Measurements from ENCODE around the gene CDK13.
A peak's percentile ranks its signal among the peaks of the same experiment; 100 is the strongest.
"Not testable (repeated sequence)": the region's sequence is repeated elsewhere in the genome, so short reads cannot be mapped to it uniquely, and the experiment has no call there.

Gene CDK13

DNA sequence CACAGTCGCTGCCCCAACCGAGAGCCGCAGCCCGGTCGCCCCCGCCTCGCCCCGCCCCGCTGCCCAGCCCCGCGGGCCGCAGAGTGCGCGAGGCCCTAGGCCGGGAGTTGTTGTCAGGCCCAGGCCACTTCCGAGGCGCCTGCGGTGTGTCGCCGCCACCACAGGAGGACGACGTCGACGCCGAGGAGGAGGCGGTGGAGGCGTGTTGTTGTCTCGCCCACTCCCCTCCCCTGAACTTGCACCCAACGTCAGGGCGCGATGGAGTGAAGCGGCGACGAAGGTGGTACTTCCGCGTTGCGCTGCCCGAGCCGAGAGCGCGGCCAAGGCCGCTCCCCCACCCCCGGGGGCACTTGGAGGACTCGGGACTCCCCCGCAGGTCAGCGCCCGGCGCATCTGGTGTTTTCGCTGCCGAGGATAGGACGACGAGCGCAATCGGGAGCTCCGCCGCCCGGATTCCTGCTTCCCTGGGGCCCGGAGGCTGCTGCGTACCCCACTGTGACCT is at the start of gene CDK13:
CDK13 (plus strand) TSS at position 286 of the 502 bp plus-strand sequence. CDS start 386 bp downstream, outside the sequence.
- Mint-ChIP-seq H3K9me3 (no peaks in the 10 kb centered on the region), H3K4me3 (peak within 1 kb of the TSS; percentile 98 to 100), H3K27me3 (no peaks in the 10 kb centered on the region), H3K4me1 (peaks cover 27% of the 10 kb centered on the region), H3K27ac (peak within 1 kb of the TSS; percentile 100)
- ATAC-seq (peak; percentile 73), DNase-seq (peak; percentile 94 to 97)

- ATAC-seq (no peak), DNase-seq (no peak)
- Mint-ChIP-seq H3K9me3 (peaks cover 0 to 8% of the 10 kb centered on the region in 2 donors), H3K4me3 (no peak overlapping the region), H3K27me3 (no peaks in the 10 kb centered on the region), H3K27ac (no peak overlapping the region), H3K4me1 (no peaks in the 10 kb centered on the region)
These were observed 46.0 kb upstream of the CDK13 start for GRCh38 chr7:39904077-39904486.

DNA sequence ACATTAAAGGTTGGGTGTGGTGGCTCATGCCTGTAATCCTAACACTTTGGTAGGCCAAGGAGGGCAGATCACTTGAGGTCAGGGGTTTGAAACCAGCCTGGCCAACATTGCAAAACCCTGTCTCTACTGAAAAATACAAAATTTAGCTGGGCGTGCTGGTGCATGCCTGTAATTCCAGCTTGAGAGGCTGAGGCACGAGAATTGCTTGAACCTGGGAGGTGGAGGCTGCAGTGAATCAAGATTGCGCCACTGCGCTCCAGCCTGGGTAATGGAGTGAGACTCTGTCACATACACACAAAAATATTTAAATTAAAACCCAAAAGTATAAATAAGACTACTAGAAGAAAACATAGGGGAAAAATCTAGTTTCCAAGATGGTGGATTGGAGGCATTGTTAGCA is 41.9 kb upstream of the CDK13 start:
- Mint-ChIP-seq H3K9me3 (peaks cover 13 to 21% of the 10 kb centered on the region in 2 donors), H3K4me3 (no peak overlapping the region), H3K4me1 (no peaks in the 10 kb centered on the region), H3K27ac (no peak overlapping the region), H3K27me3 (no peaks in the 10 kb centered on the region)
- no peak for DNase-seq
- no peak for ATAC-seq

GRCh38 chr7:39908973-39909372 is 41.1 kb upstream of the CDK13 start:
- DNase-seq: no peak
- Mint-ChIP-seq H3K27ac (no peak overlapping the region), H3K4me1 (no peaks in the 10 kb centered on the region), H3K27me3 (no peaks in the 10 kb centered on the region), H3K4me3 (no peak overlapping the region), H3K9me3 (peaks cover 13 to 21% of the 10 kb centered on the region in 2 donors)
- no peak for ATAC-seq

DNA sequence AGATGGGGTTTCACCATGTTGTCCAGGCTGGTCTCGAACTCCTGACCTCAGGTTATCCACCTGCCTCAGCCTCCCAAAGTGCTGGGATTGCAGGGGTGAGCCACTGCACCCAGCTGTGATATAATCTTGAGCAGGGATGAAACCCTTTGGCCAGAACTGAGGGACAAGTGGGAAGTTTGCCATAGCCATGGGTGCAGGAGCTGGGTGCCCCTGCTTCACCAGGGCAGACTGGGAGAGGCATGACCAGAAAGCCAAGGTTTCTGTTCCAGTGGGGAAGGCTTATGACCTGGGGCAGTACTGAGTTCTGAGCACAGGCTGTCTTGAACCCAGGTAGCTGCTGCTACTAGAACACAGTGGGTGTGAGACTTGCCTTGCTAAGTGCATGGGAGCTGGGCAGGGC is 40.5 kb upstream of the CDK13 start:
- no peaks in the 10 kb centered on the region for H3K27me3 Mint-ChIP-seq
- H3K27ac Mint-ChIP-seq: no peak overlapping the region
- no peaks in the 10 kb centered on the region for H3K4me1 Mint-ChIP-seq
- H3K9me3 Mint-ChIP-seq: peaks cover 13 to 21% of the 10 kb centered on the region in 2 donors
- no peak for DNase-seq
- no peak for ATAC-seq
- H3K4me3 Mint-ChIP-seq: no peak overlapping the region

GRCh38 chr7:39910108-39910869 is 39.8 kb upstream of the CDK13 start:
- DNase-seq (no peak), ATAC-seq (no peak)
- Mint-ChIP-seq H3K4me1 (peaks cover 6% of the 10 kb centered on the region), H3K4me3 (no peak overlapping the region), H3K9me3 (peaks cover 13 to 21% of the 10 kb centered on the region in 2 donors), H3K27me3 (no peaks in the 10 kb centered on the region), H3K27ac (no peak overlapping the region)

- Mint-ChIP-seq H3K4me3 (no peak overlapping the region), H3K4me1 (peaks cover 12% of the 10 kb centered on the region), H3K9me3 (peaks cover 13 to 21% of the 10 kb centered on the region in 2 donors), H3K27me3 (no peaks in the 10 kb centered on the region), H3K27ac (no peak overlapping the region)
- no peak for ATAC-seq
- no peak for DNase-seq
These were observed 38.9 kb upstream of the CDK13 start for GRCh38 chr7:39911167-39911566.

DNA sequence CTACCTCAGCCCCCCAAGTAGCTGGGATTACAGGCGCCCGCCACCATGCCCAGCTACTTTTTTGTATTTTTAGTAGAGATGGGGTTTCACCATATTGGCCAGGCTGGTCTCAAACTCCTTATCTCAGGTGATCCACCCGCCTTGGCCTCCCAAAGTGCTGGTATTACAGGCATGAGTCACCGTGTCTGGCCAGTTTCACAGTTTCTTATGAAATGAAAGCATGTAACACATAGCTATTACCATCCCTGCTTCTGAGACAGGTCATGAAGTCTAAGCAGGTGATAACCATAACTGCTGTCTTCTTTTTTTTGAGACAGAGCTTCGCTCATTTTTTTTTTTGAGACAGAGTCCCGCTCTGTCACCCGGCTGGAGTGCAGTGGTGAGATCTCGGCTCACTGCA is 34.2 kb upstream of the CDK13 start:
- ATAC-seq: peak; percentile 52
- Mint-ChIP-seq H3K9me3 (peaks cover 5 to 15% of the 10 kb centered on the region in 2 donors), H3K4me3 (peak overlapping the region in 1 of 2 donors; percentile 44), H3K4me1 (peaks cover 12% of the 10 kb centered on the region)
- H3K27me3 Mint-ChIP-seq, DNase-seq, H3K27ac Mint-ChIP-seq: not testable (repeated sequence)

DNA sequence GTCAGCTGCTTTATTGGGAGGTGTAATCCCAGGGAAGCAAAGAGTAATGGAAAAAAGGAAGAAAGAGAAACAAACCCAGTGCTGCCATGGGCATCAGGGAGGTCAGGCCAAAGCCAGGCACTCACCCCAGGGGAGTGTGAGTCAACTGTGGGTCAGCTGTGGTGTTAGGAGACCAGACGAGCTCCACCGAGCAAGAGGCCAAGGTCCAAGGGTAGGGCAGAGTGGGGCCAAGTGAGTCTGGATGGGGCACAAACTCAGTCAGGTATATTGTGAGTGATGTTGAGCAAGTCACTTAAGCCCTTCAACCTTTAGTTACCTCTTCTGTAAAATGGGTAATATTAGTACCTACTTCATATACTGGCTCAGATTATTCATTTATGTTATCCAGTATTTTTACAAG is 30.4 kb upstream of the CDK13 start:
- H3K27me3 Mint-ChIP-seq: no peaks in the 10 kb centered on the region
- ATAC-seq: no peak
- DNase-seq: no peak
- no peak overlapping the region for H3K4me3 Mint-ChIP-seq
- peak overlapping the region in 1 of 2 donors; percentile 78 for H3K27ac Mint-ChIP-seq
- no peaks in the 10 kb centered on the region for H3K9me3 Mint-ChIP-seq
- H3K4me1 Mint-ChIP-seq: peaks cover 12% of the 10 kb centered on the region

DNA sequence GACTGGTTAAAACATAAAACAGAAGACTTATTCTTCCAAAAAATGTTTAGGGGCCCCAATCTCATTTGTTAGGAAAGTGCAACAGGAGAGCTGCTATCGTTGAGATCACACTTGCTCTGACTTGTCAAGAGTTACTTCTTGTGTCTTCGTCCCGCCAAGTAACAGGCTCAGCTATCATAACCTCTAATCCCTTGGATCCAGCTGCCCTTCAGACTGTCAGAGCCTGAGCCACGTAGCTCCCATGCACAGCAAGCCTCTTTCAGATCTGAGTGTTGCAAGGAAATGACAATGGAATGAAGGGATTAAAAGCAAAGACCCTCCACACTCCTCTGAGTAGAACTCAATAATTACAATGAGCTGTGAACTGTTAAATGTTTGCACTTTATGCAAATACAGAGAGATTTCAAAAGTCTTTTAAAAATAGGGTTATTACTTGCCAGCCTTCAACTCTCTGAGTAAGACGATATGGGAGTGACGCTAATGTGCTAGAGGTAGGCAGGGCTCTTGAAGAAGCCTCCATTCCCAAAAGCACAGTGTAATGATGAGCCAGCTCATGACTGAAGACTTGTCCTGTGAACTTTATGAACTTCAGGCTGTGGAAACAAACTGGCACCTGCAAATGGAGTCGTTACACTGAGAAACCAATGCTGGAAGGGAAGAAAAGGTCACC is 28.4 kb upstream of the CDK13 start:
- Mint-ChIP-seq H3K4me1 (no peaks in the 10 kb centered on the region), H3K4me3 (no peak overlapping the region), H3K27ac (no peak overlapping the region), H3K27me3 (no peaks in the 10 kb centered on the region), H3K9me3 (no peaks in the 10 kb centered on the region)
- DNase-seq: no peak
- ATAC-seq: no peak

- no peak for ATAC-seq
- Mint-ChIP-seq H3K27me3 (no peaks in the 10 kb centered on the region), H3K27ac (no peak overlapping the region), H3K9me3 (no peaks in the 10 kb centered on the region), H3K4me1 (no peaks in the 10 kb centered on the region), H3K4me3 (no peak overlapping the region)
- DNase-seq: no peak
These were observed 27.5 kb upstream of the CDK13 start for GRCh38 chr7:39922580-39922979.

- no peak for ATAC-seq
- Mint-ChIP-seq H3K9me3 (no peaks in the 10 kb centered on the region), H3K27me3 (no peaks in the 10 kb centered on the region), H3K4me1 (no peaks in the 10 kb centered on the region), H3K27ac (no peak overlapping the region), H3K4me3 (no peak overlapping the region)
- DNase-seq: no peak
These were observed 27.0 kb upstream of the CDK13 start for GRCh38 chr7:39923091-39923490.

GRCh38 chr7:39924122-39924521 is 25.9 kb upstream of the CDK13 start:
- H3K27ac Mint-ChIP-seq: no peak overlapping the region
- no peak for DNase-seq
- H3K4me3 Mint-ChIP-seq: no peak overlapping the region
- ATAC-seq: no peak
- no peaks in the 10 kb centered on the region for H3K4me1 Mint-ChIP-seq
- no peaks in the 10 kb centered on the region for H3K9me3 Mint-ChIP-seq
- H3K27me3 Mint-ChIP-seq: no peaks in the 10 kb centered on the region

DNA sequence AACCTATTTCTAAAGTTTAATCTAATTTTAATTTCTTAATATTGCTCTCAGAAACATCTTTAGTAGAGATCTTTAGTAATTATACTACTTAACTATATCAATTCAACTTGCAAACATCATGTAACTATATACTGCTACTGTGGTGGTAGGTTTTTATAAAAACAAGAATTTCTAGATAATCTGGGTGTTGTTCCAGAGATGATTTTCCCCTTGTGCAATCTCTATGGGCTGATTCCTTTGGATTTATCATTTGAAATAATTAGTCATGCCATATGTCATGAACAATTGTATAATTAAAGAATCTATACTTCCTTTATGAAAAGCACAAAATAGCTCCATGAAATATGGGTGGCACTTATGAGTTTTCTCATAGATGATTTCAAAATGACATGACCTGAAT is 23.9 kb upstream of the CDK13 start:
- Mint-ChIP-seq H3K27ac (no peak overlapping the region), H3K27me3 (no peaks in the 10 kb centered on the region), H3K9me3 (no peaks in the 10 kb centered on the region), H3K4me1 (no peaks in the 10 kb centered on the region), H3K4me3 (no peak overlapping the region)
- ATAC-seq: no peak
- DNase-seq: no peak

GRCh38 chr7:39927018-39927417 is 23.0 kb upstream of the CDK13 start:
- ATAC-seq (no peak), DNase-seq (no peak)
- Mint-ChIP-seq H3K27ac (no peak overlapping the region), H3K9me3 (no peaks in the 10 kb centered on the region), H3K4me3 (no peak overlapping the region), H3K27me3 (no peaks in the 10 kb centered on the region), H3K4me1 (no peaks in the 10 kb centered on the region)

DNA sequence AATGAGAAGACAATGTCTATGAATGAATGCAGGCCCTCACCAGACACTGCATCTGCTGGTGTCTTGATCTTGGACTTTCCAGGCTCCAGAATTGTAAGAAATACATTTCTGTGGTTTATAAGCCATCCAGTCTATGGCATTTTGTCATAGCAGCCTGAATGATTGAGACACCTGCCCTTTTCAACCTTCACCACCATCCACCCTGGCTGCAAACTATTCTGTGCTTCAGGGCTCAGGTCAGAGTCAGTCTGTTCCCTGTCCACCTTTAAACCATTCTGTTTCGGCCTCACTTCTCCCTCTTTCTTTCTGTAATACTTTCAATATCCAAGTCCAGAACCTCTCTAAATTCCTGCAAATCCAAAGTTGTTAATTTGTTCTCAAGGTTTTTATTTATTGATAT is 15.9 kb upstream of the CDK13 start:
- Mint-ChIP-seq H3K27me3 (no peaks in the 10 kb centered on the region), H3K9me3 (no peaks in the 10 kb centered on the region), H3K27ac (no peak overlapping the region)

More for the DNA sequence above, 15.9 kb upstream of the CDK13 start:
- ATAC-seq (no peak), DNase-seq (no peak)
- Mint-ChIP-seq H3K4me3 (no peak overlapping the region), H3K4me1 (no peaks in the 10 kb centered on the region)

Measured in stimulated activated naive CD8-positive, alpha-beta T cell treated with anti-CD3 and anti-CD28 coated beads, Interleukin-15, amount 100 ng/mL, for 72 hours (primary cell).